Smooth muscle cell of the brain vasculature (primary cell): ENCODE measurements around the gene FTCDNL1.
A peak's percentile ranks its signal among the peaks of the same experiment; 100 is the strongest.

Source experiments
- DNase-seq: peaks from one replicate; pipeline ENCODE4 v3.0.0-alpha.2; 2012; ENCODE audit warnings: low read depth, low spot score

FTCDNL1 gene

DNA sequence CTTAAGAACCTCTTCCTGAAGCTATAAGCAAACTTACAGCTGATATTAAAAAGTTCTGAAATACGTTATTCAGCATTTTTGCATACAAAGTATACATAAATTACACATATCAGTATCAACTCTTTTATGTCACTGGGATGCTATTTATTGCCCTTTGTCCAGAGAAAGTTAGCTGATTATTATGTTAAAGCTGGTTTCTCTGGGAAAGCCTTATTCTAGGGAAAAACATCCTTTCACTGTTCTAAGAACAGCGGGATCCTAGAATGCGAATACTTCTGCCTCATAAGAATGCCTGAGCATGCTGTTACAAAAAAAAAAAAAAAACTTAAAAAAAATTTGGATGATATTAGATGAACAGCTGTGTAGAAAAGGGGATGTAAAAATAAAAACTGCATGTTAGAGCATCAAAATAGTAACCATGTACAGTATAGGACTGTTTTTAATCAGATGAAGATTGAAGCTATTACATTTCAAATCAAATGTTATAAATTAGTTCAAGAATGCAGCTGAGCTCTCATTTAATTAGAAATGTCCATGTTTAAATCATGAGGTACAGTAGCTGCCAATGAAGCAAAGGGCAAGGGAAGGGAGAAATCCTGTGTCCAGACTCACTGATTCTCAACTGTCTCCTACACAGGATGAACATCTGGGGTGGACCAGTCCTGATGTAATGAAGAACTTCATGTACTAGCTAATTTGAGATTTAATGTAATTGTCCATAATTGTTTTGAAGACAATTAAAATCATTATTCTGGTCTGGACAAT, 8.2 kb downstream of the FTCDNL1 start:
- DNase-seq, result no peak

DNA sequence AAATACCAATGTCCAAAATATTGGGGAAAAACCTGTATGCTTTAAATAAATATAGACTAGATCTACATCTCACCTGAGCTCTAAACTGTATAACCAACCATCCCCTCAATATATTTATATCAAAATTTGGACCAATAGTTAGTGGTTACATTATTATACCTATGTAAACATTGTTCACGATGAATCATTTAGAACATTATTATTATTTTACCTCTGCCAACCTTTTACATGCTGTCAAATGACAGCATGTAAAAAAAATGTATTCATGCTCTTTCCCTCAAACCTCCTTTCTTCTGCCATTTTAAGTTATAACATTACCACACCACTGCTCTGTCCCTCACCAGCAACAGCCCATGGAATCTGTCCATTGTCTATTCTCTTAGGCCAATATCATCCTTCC, 9.6 kb downstream of the FTCDNL1 start:
- no peak for DNase-seq

DNA sequence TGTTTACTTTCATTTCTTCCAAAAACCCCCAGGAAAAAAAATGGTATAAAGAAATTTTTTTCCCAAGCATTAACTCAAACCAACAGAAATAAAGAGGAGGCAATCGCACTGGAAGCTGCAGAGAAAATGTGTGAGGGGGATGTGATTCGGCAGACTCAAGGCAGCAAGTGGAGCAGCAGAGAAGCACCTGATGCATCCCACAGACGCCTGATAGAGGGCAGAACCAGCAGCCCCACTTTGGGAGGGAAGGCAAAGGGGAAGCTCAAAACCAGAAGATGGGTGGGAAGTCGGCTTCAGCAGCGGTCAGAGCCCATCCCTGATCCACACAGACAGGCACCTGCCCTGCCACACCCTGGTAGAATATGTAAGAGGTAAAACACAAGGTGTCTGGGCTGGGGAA, 12.6 kb downstream of the FTCDNL1 start:
- DNase-seq, result no peak

DNA sequence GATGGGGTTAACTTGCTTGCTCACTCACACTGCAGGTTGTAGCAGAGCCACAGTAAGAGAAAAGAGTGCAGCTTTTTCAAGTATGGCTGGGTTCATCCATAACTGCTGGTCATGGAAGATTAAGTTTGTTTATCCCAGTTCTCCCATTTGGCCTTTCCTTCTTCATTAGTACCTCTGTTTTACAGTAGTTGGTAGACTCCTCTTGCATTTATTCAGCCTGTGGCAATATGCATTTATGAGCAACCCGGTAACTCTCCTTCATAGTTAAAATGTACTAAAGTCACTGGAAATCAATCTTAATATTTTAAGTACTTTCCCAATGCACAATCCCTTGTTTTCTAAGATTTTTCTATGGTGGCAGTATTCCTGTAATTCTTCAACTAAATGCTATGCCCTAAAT, 14.0 kb downstream of the FTCDNL1 start:
- no peak for DNase-seq

DNA sequence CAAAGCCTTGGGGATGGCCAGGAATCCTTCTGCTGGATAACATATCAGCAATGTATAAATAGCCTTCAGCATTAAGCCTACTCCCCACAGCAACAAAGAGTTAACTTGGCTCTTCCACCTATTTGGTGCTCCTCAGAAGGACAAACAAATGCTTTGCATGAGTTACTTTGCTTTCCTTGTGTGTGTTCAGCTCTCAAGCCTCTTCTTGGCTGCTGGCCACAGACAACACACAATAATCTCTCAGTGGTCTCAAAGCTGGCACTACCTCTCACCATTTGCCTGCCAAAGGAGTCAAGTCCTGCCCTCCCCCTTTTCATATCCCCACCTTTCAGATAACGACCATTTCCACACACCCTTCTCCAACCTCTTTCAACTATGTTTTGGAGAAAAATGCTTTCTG, 17.5 kb downstream of the FTCDNL1 start:
- DNase-seq, result no peak

DNA sequence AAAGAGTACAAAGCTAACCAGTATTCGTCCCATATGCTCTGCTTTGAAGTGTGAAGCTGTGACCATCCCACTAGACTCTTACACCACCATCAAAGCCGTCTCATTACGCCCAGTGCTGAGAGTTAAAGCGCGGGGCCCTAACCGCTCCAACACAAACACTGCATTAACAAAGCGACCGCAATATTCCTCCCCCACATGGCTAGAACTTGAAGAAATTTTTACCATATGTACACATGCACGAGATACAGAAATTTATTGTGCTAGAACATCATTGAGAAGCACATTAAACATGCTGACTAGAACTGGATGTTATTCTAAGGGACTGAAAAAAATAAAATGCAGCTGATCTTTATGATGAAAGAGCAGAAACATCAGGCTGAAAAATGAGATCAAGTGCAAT, 20.5 kb downstream of the FTCDNL1 start:
- no peak for DNase-seq

DNA sequence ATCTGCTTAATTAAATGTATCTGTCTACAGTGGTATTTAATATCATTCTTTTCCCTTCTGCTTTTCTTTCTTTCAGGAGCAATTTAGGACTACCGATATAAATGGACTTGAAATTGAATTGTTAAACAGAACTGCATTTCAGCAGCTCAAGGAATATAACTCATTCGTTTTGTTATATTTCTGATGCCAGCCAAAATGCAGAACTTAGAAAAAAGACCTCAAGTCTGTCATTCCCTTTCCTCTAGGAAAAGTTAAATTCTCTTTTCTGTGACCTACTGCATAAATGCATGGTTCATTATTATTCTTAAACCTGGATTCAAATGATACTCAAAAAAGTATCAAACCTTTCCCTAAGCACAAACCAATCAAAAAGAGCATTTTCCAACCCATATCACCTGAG, 21.4 kb downstream of the FTCDNL1 start:
- no peak for DNase-seq

DNA sequence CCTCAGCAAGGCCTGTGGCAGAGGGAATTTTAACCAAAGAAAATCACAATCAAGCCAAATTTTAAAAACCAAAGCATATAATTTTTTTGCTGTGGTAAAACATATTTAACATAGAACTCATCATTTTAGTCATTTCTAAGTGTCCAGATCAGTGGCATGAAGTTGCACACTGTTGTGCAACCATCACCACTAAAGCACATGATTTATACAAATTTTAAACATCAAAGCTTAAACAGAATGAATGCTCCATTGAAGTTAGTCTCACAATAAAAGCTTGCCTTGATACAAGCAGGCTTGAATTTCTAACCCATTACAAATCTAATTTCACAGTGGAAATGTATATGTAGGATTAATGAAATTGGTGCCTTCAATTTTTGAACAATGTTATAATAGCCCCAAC, 31.2 kb downstream of the FTCDNL1 start:
- DNase-seq, result no peak

DNA sequence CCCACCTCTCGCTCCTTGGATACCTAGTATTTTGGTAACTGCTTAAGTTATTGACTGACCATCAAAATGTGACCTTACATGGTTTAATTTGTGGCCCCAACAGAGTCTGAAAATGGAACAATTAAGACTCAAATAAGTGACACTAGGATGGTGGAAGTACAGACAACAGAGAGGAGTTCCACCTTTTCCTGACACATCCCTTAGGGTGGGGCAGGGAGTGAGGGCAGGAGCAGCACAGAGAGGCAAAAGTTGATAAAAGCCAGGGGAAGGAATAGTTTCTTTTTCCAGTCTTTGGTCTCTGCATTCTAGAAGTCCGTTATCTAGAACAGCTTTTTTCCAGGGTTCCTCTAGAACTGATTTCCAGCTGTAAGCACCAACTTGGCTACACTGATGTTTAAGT, 32.2 kb downstream of the FTCDNL1 start:
- no peak for DNase-seq

DNA sequence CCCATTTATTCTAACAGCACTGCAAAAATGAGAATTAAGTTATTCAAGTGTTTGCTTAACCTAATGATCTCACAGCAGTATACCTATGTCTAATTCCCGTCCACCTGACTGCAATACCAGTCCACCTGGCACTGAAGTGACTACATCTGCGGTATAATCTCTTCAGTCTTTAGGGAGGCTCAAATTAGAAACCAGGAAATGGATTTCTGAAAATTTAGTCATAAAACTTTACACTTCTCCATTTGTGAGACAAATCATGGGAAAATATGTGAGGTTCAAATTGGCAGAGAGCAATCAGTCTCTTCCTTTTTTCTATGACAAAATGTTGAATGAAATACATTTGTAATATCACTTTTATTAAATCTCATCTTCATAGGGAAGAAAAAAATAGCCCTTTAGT, 33.0 kb downstream of the FTCDNL1 start:
- DNase-seq, result no peak

DNA sequence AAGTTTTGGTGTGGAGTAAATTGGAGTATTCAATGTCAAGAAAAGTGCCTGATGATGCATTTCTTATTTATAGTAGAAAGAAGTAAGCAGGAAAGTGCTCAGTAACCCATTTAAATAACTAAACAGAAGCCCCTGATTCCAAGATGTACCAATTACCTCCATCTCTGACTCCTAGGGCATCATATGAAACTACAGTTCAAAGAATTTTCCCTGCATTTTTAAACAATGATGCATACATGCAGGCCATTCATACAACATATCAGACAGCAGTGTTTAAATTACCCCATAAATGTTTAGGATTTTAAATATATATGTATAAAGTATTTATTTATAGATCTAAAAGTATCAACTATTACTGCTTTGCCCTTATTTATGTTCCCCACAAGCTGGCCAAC, 36.2 kb downstream of the FTCDNL1 start:
- DNase-seq, result no peak

DNA sequence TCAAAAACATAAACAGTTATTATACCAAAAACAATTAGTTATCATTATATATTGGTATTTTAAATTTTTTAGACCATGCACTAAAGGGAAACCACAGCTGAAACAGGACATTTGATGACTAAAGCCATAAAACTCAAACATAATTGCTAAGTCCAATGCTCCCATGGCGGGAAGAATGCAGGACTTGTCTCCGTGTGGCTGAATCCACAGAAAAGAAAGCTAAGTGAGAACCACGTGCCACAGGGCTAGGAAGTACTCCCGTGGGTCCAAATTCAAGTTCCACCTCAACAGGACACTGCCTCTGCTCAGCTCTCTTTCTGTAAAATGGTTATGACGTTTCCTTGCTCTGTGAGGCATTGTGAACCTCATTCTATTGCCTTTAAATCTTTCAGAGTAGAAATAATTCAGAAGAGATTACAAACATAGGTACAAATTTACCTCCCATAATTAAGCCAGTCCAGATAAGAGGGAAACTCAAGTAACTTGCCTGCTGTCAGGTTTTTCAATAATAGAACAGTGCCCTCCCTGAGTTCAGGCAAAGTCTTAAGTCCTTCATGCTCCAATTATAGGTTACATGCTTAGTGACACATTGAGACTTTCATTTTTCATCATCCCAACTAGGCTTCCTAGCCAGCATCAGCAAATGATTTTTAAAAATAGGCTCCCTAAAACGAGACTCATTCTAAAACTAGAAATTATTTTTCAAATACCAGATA, 36.7 kb downstream of the FTCDNL1 start:
- DNase-seq, result no peak

DNA sequence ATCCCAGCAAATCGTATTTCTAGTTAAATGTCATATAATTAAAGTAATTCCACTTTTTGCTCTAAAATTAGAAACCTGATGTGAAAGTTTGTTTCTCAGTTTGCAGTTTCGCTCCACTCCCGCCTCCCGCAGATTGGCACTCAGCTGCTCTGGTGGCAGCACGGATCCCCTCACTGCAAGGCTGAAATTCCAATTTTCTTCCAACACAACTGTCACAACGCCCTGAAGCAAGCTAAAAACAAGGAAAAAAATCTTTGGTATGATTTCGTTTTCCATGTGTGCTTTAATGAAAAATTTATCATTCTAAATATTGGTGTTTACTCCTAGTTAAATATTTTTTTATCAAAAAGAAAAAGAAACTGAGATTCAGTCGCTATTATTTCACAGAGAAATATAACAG, 38.5 kb downstream of the FTCDNL1 start:
- no peak for DNase-seq

DNA sequence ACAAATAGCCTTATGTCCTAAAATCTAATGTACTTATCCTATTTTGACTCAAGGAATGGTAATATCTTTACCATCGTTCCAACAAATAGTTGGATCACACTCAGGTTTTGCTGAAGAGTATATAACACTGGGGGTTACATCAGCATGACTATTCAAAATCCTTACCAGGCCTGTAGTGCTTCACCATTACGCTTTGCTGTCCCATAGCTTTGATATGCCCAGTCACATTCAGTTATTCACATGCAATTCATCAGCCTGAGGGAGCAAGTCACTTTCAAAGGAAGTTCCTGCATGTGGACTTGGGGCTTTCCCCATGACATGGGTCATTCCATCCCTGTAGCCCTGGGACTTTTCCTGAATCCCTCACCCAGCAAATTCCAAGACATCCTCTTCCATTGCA, 39.6 kb downstream of the FTCDNL1 start:
- no peak for DNase-seq

DNA sequence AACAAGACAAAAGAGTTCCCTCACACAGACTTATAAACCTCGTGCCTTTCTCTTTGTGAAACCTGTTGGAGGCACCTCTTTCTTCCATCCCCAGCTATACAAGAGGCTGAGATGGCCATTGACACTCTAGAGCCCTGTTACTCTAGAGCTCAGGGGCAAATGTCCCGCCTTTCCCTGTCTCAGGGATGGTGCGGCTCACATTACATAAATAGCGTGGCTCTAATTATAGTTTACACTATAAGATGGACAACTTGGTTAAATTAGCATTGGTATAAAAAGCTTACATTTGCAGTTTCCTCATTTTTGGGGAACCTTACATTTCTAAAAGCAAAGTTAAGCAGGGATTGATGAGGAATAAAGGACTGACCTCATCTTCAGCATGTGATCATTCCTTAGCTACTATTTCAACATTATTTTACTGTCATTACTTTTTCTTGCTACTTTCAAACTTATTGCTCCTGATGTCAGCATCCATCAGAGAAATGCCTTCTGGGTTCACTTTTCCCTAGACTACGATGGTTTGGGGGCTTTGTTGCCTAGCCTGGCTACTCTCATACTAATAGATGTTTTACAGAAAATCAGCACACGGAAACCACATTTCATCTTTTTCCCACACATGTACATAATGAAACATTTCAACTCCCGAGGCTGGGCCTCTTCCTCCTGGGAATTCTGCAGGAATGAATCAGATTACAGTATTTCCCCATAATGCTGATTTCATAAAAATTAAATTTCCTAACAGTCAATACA, 40.4 kb downstream of the FTCDNL1 start:
- DNase-seq, result no peak

DNA sequence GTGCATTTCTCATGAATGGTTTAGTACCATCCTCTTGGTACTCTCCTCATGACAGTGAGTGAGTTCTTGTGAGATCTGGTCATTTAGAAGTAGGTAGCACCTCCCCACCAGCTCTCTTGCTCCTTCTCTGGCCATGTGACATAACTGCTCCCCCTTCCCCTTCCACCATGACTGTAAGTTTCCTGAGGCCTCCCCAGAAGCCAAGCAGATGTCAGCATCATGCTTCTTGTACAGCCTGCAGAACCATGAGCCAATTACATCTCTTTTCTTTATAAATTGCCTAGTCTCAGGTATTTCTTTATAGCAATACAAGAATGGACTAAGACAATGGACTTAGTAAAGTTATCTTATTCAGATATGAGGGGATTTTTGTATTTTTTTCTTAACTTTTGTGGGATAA, 43.0 kb downstream of the FTCDNL1 start:
- no peak for DNase-seq

DNA sequence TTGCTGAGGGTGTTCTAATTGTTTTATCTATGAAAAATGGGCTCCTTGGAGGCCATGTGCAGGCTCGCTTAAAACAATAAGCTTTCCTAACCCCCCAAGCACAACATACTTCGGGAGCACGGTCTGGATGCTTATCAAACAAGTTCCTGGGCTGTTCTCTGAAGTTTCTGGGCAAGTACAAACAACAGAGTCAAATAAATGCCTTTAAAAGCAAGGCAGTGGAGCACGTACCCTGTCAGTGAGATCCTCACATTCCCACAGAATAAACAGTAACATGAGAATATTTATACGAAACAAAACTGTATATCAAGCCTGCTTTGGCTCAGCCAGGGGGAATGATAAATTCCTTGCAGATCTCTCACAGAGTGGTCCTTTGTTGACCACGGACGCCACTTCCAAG, 44.8 kb downstream of the FTCDNL1 start:
- DNase-seq, result peak; percentile 58

DNA sequence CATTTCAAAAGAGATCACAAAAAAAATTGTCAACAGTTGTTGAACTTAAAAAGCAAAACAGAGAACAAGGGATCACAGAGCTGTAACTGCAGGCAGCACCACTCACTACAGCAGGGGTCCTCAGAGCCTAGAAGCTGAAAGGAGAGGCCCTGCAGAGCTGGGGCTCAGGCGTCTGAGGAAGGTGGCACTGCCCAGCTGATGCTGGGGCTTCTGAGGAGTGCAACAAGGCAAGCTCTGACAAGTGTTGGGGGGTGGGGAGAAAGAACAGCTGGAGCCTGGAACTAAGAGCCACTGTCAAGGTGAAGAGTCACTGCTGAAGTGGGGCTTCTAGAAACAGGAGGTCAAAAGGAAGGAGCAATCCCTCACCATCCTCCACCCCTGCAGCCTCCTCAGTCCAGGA, 46.2 kb downstream of the FTCDNL1 start:
- DNase-seq, result peak; percentile 17

DNA sequence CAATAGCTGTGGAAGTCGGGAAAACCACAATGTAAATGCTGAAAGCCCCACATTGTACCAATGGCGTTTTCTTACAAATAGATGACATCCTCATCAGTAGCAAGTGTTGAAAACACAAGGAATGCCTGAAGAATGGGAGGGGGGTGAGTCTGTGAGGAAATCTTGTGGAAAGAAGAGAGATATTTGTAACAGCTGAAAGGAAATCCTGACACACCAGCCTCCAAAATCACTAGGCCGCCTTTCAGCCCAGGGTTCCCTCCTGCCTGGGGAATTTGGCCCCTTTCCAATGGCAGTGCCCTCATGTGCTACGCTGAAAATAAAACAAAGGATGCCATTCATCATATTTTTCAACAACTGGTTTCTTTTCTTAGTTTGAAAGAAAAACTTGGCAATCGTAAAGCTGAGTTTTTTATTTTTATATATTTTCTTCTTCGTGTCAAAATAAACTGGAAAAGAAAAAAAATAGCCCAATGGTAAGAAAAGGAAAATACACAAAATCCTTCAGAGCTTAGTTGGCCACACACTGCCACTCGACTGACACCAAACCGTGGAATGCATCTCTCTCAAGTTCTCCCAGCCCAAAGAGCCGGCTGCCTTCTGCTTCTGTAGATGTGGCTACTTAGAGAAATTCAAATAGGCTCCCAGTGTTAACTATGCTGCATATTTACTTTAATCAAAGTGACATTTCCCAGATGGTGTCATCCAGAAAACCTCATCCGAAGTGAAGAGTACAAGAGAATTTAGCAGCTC, 52.0 kb downstream of the FTCDNL1 start:
- no peak for DNase-seq

DNA sequence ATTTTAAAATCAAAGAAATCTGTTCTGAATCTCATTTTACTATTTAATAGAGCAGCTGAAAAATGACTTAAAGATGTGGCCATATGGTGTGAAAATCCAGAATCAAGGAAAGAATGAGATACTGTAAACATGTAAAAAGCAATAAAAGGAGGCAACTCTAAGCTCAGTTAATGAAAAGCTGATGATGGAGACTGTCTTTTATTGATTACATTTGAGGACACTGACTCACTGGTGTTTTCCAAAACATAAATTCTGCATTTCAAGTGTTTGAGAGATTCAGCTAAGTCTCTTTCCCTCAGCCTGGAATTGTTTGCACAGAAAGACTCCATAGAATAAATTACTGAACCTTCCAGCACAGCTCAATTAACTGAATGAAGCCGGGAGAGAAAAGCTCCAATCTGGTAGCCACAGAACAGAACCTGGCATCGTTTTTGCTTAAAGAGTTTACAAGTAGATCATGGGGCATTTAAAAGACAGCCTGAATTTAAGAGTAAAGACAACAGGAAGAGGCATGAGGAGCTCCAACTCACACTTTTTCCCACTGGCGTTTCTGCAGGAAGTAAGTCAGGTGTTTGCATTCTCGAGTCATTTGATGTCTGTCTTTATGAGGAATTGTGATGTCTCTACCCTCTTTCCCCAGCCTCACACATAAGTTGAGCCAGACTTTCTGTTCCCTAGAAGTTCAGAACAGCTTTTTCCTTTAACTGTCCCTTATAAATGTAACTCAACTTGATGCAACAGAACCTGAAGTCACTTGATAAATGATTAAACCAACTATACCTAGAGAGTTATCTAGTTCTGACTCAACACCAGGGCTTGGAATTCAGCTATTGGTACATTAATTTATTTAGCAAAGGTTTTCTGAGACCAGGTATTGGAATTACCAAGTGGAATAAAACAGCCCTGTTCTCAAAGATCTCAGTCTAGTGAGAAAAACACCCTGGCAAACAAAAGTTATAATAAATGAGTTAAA, 53.3 kb downstream of the FTCDNL1 start:
- no peak for DNase-seq

DNA sequence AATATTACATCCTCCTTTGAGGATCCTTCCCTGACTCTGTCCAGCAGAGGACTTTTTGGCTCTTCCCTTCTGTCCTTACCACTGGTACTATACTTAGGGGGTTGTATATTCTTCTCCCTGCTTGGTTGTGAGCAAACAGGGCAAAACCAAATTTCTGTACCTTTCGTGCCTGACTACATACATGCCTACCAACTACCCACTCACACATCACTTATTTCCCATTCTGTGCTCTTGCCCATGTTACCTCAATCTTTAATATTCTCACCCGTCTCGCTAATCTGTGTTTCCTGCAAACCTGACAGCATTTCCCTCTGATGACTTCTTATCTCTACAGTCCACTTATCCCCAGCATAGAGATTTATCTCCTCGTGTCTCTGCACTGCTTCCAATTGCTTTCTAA, 58.6 kb downstream of the FTCDNL1 start:
- no peak for DNase-seq
